ENCODE data around the gene LPGAT1.

The LPGAT1 gene

GRCh38 chr1:211748810-211749209 lies 81.8 kb downstream of the LPGAT1 start:
- H3K4me3 ChIP-seq (ENCODE audit: low read length), result no peak overlapping the region
- no peak overlapping the region for H2AFZ ChIP-seq (ENCODE audit: low read depth, low read length)

GRCh38 chr1:211742889-211743529 lies 87.6 kb downstream of the LPGAT1 start:
- H3K4me1 ChIP-seq (ENCODE audit: insufficient read depth, low read length), result no peaks in the 10 kb centered on the region
- peaks cover 5% of the 10 kb centered on the region for H3K36me3 ChIP-seq (ENCODE audit: insufficient read depth, low read length)
- H3K4me3 ChIP-seq (ENCODE audit: low read length), result no peak overlapping the region
- H3K27me3 ChIP-seq (ENCODE audit: insufficient read depth, low read length), result no peaks in the 10 kb centered on the region
- H3K9me3 ChIP-seq (ENCODE audit: low read length), result no peaks in the 10 kb centered on the region
- no peak overlapping the region for H2AFZ ChIP-seq (ENCODE audit: low read depth, low read length)

More at GRCh38 chr1:211748810-211749209, 81.8 kb downstream of the LPGAT1 start:
- H3K4me1 ChIP-seq (ENCODE audit: insufficient read depth, low read length), result no peaks in the 10 kb centered on the region
- H3K9me3 ChIP-seq (ENCODE audit: low read length), result no peaks in the 10 kb centered on the region
- H3K36me3 ChIP-seq (ENCODE audit: insufficient read depth, low read length), result peaks cover 27% of the 10 kb centered on the region
- H3K27me3 ChIP-seq (ENCODE audit: insufficient read depth, low read length), result no peaks in the 10 kb centered on the region

GRCh38 chr1:211742272-211742671 lies 88.3 kb downstream of the LPGAT1 start:
- H3K27me3 ChIP-seq (ENCODE audit: insufficient read depth, low read length), result no peaks in the 10 kb centered on the region
- H3K36me3 ChIP-seq (ENCODE audit: insufficient read depth, low read length), result peaks cover under 1% of the 10 kb centered on the region
- no peak overlapping the region for H3K4me3 ChIP-seq (ENCODE audit: low read length)
- H3K9me3 ChIP-seq (ENCODE audit: low read length), result no peaks in the 10 kb centered on the region
- H2AFZ ChIP-seq (ENCODE audit: low read depth, low read length), result no peak overlapping the region
- peaks cover 3% of the 10 kb centered on the region for H3K4me1 ChIP-seq (ENCODE audit: insufficient read depth, low read length)

GRCh38 chr1:211741788-211742187 lies 88.8 kb downstream of the LPGAT1 start:
- no peaks in the 10 kb centered on the region for H3K27me3 ChIP-seq (ENCODE audit: insufficient read depth, low read length)
- H3K4me1 ChIP-seq (ENCODE audit: insufficient read depth, low read length), result peaks cover 3% of the 10 kb centered on the region
- H3K9me3 ChIP-seq (ENCODE audit: low read length), result no peaks in the 10 kb centered on the region
- H2AFZ ChIP-seq (ENCODE audit: low read depth, low read length), result no peak overlapping the region
- no peak overlapping the region for H3K4me3 ChIP-seq (ENCODE audit: low read length)
- H3K36me3 ChIP-seq (ENCODE audit: insufficient read depth, low read length), result no peaks in the 10 kb centered on the region

- Histone ChIP-seq H3K36me3 (ENCODE audit: insufficient read depth, low read length) (no peaks in the 10 kb centered on the region), H3K27me3 (ENCODE audit: insufficient read depth, low read length) (no peaks in the 10 kb centered on the region), H3K4me3 (ENCODE audit: low read length) (no peak overlapping the region), H3K9me3 (ENCODE audit: low read length) (no peaks in the 10 kb centered on the region), H2AFZ (ENCODE audit: low read depth, low read length) (no peak overlapping the region), H3K4me1 (ENCODE audit: insufficient read depth, low read length) (peaks cover 3% of the 10 kb centered on the region)
Observed at GRCh38 chr1:211741116-211741515, 89.4 kb downstream of the LPGAT1 start.

- no peak overlapping the region for H2AFZ ChIP-seq (ENCODE audit: low read depth, low read length)
- peaks cover 12% of the 10 kb centered on the region for H3K4me1 ChIP-seq (ENCODE audit: insufficient read depth, low read length)
- no peaks in the 10 kb centered on the region for H3K9me3 ChIP-seq (ENCODE audit: low read length)
Observed at GRCh38 chr1:211739671-211740411, 90.7 kb downstream of the LPGAT1 start.

GRCh38 chr1:211738691-211739301 lies 91.8 kb downstream of the LPGAT1 start:
- Histone ChIP-seq H3K27me3 (ENCODE audit: insufficient read depth, low read length) (no peaks in the 10 kb centered on the region), H3K4me1 (ENCODE audit: insufficient read depth, low read length) (peaks cover 12% of the 10 kb centered on the region), H3K4me3 (ENCODE audit: low read length) (no peak overlapping the region), H3K9me3 (ENCODE audit: low read length) (no peaks in the 10 kb centered on the region), H3K36me3 (ENCODE audit: insufficient read depth, low read length) (no peaks in the 10 kb centered on the region), H2AFZ (ENCODE audit: low read depth, low read length) (no peak overlapping the region)

More at GRCh38 chr1:211739671-211740411, 90.7 kb downstream of the LPGAT1 start:
- no peaks in the 10 kb centered on the region for H3K36me3 ChIP-seq (ENCODE audit: insufficient read depth, low read length)
- no peak overlapping the region for H3K4me3 ChIP-seq (ENCODE audit: low read length)
- H3K27me3 ChIP-seq (ENCODE audit: insufficient read depth, low read length), result no peaks in the 10 kb centered on the region

GRCh38 chr1:211738096-211738690 lies 92.4 kb downstream of the LPGAT1 start:
- peaks cover 12% of the 10 kb centered on the region for H3K4me1 ChIP-seq (ENCODE audit: insufficient read depth, low read length)
- H3K9me3 ChIP-seq (ENCODE audit: low read length), result no peaks in the 10 kb centered on the region
- H2AFZ ChIP-seq (ENCODE audit: low read depth, low read length), result no peak overlapping the region
- H3K36me3 ChIP-seq (ENCODE audit: insufficient read depth, low read length), result no peaks in the 10 kb centered on the region
- H3K4me3 ChIP-seq (ENCODE audit: low read length), result no peak overlapping the region
- no peaks in the 10 kb centered on the region for H3K27me3 ChIP-seq (ENCODE audit: insufficient read depth, low read length)

GRCh38 chr1:211737115-211738035 lies 93.2 kb downstream of the LPGAT1 start:
- H3K4me1 ChIP-seq (ENCODE audit: insufficient read depth, low read length), result peaks cover 12% of the 10 kb centered on the region
- no peaks in the 10 kb centered on the region for H3K9me3 ChIP-seq (ENCODE audit: low read length)
- no peaks in the 10 kb centered on the region for H3K36me3 ChIP-seq (ENCODE audit: insufficient read depth, low read length)
- H3K27me3 ChIP-seq (ENCODE audit: insufficient read depth, low read length), result no peaks in the 10 kb centered on the region
- no peak overlapping the region for H3K4me3 ChIP-seq (ENCODE audit: low read length)
- no peak overlapping the region for H2AFZ ChIP-seq (ENCODE audit: low read depth, low read length)

GRCh38 chr1:211736351-211736915 lies 94.1 kb downstream of the LPGAT1 start:
- H3K4me1 ChIP-seq (ENCODE audit: insufficient read depth, low read length), result peaks cover 12% of the 10 kb centered on the region
- H2AFZ ChIP-seq (ENCODE audit: low read depth, low read length), result no peak overlapping the region
- no peak overlapping the region for H3K4me3 ChIP-seq (ENCODE audit: low read length)
- no peaks in the 10 kb centered on the region for H3K9me3 ChIP-seq (ENCODE audit: low read length)
- H3K27me3 ChIP-seq (ENCODE audit: insufficient read depth, low read length), result peaks cover 4% of the 10 kb centered on the region
- no peaks in the 10 kb centered on the region for H3K36me3 ChIP-seq (ENCODE audit: insufficient read depth, low read length)

- Histone ChIP-seq H3K36me3 (ENCODE audit: insufficient read depth, low read length) (no peaks in the 10 kb centered on the region), H3K4me1 (ENCODE audit: insufficient read depth, low read length) (peaks cover 12% of the 10 kb centered on the region), H2AFZ (ENCODE audit: low read depth, low read length) (no peak overlapping the region), H3K27me3 (ENCODE audit: insufficient read depth, low read length) (peaks cover 4% of the 10 kb centered on the region), H3K4me3 (ENCODE audit: low read length) (no peak overlapping the region), H3K9me3 (ENCODE audit: low read length) (no peaks in the 10 kb centered on the region)
Observed at GRCh38 chr1:211735208-211736170, 95.1 kb downstream of the LPGAT1 start.
